Measurements from ENCODE around the gene ZNF496. TPM values are rescaled to one million over a fixed set of nuclear protein-coding genes. Genes with fewer than 3 reads are reported as not detected.

The ZNF496 gene
- total RNA-seq, 1 donor from 2014 or later, result 43.9 TPM

GRCh38 chr1:247288341-247288740, 43.3 kb downstream of the ZNF496 start:
- DNase-seq (ENCODE audit: low read depth), result no peak
- no peak for TF ChIP-seq CTCF (conservative IDR thresholded peaks at IDR 0.05; ENCODE audit: low read depth, low read length)
- no peak overlapping the region for H3K4me3 ChIP-seq (ENCODE audit: low read depth, low read length)

GRCh38 chr1:247287460-247287859, 44.2 kb downstream of the ZNF496 start:
- DNase-seq (ENCODE audit: low read depth), result no peak
- H3K4me3 ChIP-seq (ENCODE audit: low read depth, low read length), result no peak overlapping the region
- peak; percentile 8 for TF ChIP-seq CTCF (conservative IDR thresholded peaks at IDR 0.05; ENCODE audit: low read depth, low read length)

- TF ChIP-seq CTCF (conservative IDR thresholded peaks at IDR 0.05; ENCODE audit: low read depth, low read length), result no peak
- DNase-seq (ENCODE audit: low read depth), result no peak
- no peak overlapping the region for H3K4me3 ChIP-seq (ENCODE audit: low read depth, low read length)
Measured at GRCh38 chr1:247286134-247286670, 45.5 kb downstream of the ZNF496 start.

GRCh38 chr1:247281001-247281574, 50.6 kb downstream of the ZNF496 start:
- no peak for TF ChIP-seq CTCF (conservative IDR thresholded peaks at IDR 0.05; ENCODE audit: low read depth, low read length)
- no peak overlapping the region for H3K4me3 ChIP-seq (ENCODE audit: low read depth, low read length)
- no peak for DNase-seq (ENCODE audit: low read depth)

- DNase-seq (ENCODE audit: low read depth), result peak; percentile 79
- no peak for TF ChIP-seq CTCF (conservative IDR thresholded peaks at IDR 0.05; ENCODE audit: low read depth, low read length)
- no peak overlapping the region for H3K4me3 ChIP-seq (ENCODE audit: low read depth, low read length)
Measured at GRCh38 chr1:247277191-247277590, 54.5 kb downstream of the ZNF496 start.

- TF ChIP-seq CTCF (conservative IDR thresholded peaks at IDR 0.05; ENCODE audit: low read depth, low read length), result no peak
Measured at GRCh38 chr1:247274605-247275256, 56.9 kb downstream of the ZNF496 start.

GRCh38 chr1:247273013-247273412, 58.7 kb downstream of the ZNF496 start:
- H3K4me3 ChIP-seq (ENCODE audit: low read depth, low read length), result no peak overlapping the region
- no peak for DNase-seq (ENCODE audit: low read depth)
- TF ChIP-seq CTCF (conservative IDR thresholded peaks at IDR 0.05; ENCODE audit: low read depth, low read length), result no peak

More at GRCh38 chr1:247274605-247275256, 56.9 kb downstream of the ZNF496 start:
- DNase-seq (ENCODE audit: low read depth), result no peak
- no peak overlapping the region for H3K4me3 ChIP-seq (ENCODE audit: low read depth, low read length)
